Choroid plexus epithelial cell (primary cell): ENCODE results near the gene GRIN3B.

Experiments used
- DNase-seq: peaks from one replicate; pipeline ENCODE4 v3.0.0-alpha.2; 2010; ENCODE audit warnings: low read depth
- H3K4me3 ChIP-seq: 2 replicates; pipeline ENCODE4 v1.5.1; 2011; ENCODE audit warnings: low read depth, mild to moderate bottlenecking, control low read depth, low read length, moderate library complexity
- CTCF ChIP-seq: conservative IDR thresholded peaks from 2 replicates; pipeline ENCODE4 v1.5.1; 2011; ENCODE audit warnings: low read depth, mild to moderate bottlenecking, control low read depth, inconsistent platforms, low read length, moderate library complexity

The GRIN3B gene

DNA sequence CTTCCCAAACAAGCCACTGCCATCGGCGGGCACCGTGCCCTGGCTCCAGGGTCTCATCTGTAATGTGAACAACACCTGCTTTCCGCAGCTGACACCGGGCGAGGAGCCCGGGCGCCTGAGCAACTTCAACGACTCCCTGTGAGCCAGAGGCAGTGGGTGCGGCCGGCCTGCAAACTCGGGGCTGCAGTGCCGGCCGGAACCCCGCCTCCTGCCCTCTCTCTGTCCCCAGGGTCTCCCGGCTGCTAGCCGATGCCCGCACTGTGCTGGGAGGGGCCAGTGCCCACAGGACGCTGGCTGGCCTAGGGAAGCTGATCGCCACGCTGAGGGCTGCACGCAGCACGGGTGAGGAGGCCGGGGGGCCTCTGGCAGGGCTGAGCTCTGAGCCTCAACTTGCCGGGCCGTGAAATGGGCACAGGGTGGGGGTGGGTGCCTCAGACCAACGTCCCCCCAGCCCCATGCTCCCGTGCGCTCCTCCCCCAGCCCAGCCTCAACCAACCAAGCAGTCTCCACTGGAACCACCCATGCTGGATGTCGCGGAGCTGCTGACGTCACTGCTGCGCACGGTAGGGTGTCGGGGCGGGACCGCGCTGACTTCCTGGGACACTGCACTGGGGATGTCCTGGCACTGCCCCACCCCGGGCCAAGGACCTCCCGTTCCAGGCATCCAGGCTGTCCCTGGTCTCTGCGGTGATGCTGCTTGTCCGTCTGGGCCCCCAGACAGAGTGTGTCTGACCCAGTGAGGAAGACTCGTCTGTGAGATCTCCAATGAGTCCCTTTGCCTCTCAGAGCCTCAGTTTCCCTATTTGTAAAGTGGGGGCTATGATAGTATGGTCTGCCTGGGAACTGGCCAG lies 41.8 kb downstream of the GRIN3B start:
- no peak for DNase-seq
- H3K4me3 ChIP-seq = no peak overlapping the region
- TF ChIP-seq CTCF = no peak

- TF ChIP-seq CTCF = no peak
- no peak for DNase-seq
- no peak overlapping the region for H3K4me3 ChIP-seq
These were observed 42.7 kb downstream of the GRIN3B start for GRCh38 chr19:1042689-1043511.

- H3K4me3 ChIP-seq = no peak overlapping the region
- no peak for DNase-seq
- TF ChIP-seq CTCF = no peak
These were observed 45.0 kb downstream of the GRIN3B start for GRCh38 chr19:1045247-1045603.

DNA sequence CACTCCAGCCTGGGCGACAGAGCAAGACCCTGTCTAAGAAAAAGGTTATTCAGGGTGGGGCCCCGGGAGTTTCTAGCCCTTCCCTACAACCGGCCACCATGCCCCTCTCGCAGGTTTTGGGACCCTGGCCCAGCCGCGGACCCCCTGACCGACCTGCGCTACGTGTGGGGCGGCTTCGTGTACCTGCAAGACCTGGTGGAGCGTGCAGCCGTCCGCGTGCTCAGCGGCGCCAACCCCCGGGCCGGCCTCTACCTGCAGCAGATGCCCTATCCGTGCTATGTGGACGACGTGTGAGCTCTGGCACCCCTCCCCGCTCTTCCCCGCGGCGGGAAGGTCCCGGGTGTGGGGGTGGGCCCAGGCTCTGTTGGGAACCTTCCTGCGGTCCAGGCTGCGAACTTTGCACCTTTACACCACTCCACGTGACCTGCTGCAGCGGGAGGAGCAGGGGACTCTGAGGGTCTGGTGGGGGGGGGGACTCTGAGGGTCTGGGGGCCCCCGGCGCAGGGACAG lies 46.0 kb downstream of the GRIN3B start:
- no peak for TF ChIP-seq CTCF
- H3K4me3 ChIP-seq = no peak overlapping the region
- no peak for DNase-seq

DNA sequence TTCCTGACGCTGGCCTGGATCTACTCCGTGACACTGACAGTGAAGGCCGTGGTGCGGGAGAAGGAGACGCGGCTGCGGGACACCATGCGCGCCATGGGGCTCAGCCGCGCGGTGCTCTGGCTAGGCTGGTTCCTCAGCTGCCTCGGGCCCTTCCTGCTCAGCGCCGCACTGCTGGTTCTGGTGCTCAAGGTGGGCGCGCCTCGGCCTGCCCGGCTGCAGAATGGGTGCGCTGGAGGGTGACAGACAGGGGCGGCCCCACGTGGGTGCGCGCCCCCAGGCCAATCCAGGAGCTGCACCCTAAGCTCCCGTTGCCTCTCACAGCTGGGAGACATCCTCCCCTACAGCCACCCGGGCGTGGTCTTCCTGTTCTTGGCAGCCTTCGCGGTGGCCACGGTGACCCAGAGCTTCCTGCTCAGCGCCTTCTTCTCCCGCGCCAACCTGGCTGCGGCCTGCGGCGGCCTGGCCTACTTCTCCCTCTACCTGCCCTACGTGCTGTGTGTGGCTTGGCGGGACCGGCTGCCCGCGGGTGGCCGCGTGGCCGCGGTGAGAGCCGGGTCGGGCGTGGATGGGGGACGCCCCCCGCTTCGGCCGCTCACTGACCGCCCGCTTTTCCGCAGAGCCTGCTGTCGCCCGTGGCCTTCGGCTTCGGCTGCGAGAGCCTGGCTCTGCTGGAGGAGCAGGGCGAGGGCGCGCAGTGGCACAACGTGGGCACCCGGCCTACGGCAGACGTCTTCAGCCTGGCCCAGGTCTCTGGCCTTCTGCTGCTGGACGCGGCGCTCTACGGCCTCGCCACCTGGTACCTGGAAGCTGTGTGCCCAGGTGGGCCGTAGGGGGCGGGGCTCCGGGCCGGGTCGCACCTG lies 46.8 kb downstream of the GRIN3B start:
- no peak overlapping the region for H3K4me3 ChIP-seq
- no peak for DNase-seq
- no peak for TF ChIP-seq CTCF

DNA sequence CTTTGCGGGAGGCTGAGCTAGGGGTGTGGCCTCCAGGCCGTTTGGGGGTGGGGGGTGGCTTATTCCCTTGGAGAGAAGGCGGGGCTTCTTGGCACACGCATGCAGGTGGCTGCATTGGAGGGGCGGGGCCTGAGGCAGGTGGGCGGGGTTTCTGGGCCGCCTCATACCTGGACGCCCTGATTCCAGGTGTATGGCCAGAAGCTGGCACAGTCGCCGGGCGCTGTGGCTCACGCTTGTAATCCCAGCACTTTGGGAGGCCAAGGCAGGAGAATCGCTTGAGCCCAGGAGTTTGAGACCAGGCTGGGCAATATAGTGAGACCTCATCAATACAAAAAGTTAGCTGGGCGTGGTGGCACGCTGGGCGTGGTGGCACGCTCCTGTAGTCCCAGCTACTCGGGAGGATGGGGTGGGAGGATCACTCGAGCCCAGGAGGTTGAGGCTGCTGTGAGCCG lies 47.5 kb downstream of the GRIN3B start:
- TF ChIP-seq CTCF = no peak
- H3K4me3 ChIP-seq = no peak overlapping the region
- DNase-seq = no peak
